AG10803 (cell line): ENCODE measurements around the gene MTCL1.

Experiments used
- DNase-seq: peaks from one replicate; pipeline ENCODE4 v3.0.0; 2010; ENCODE audit warnings: low read depth
- H3K4me3 ChIP-seq: 2 replicates; pipeline ENCODE4 v1.5.1; 2011; ENCODE audit warnings: mild to moderate bottlenecking, low read length, control low read depth
- TF ChIP-seq, protein P1 (sequence below): conservative IDR thresholded peaks from 2 replicates; pipeline ENCODE4 v1.5.1; 2011; ENCODE audit warnings: mild to moderate bottlenecking, low read length, control low read depth, inconsistent platforms

Gene MTCL1

DNA sequence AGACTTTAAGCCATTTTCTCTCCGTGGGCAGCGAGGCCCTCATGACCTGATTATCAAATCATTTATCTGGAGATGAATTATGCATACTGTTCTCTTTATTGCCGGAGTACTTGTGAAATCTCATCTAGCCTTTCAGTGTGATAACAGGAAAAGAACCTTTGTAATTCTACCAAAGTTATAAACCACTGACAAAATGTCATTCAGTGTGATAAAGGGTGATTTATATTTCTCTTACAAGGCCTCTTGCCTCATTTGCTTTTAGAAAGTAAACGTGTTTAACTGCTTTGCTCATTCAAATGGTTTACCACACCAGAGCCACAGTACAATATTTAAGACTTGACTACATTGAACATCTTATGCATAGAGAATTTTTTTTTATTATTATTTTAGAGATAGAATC lies 13.8 kb downstream of the MTCL1 start:
- H3K4me3 ChIP-seq: no peak overlapping the region
- TF ChIP-seq, protein P1, sequence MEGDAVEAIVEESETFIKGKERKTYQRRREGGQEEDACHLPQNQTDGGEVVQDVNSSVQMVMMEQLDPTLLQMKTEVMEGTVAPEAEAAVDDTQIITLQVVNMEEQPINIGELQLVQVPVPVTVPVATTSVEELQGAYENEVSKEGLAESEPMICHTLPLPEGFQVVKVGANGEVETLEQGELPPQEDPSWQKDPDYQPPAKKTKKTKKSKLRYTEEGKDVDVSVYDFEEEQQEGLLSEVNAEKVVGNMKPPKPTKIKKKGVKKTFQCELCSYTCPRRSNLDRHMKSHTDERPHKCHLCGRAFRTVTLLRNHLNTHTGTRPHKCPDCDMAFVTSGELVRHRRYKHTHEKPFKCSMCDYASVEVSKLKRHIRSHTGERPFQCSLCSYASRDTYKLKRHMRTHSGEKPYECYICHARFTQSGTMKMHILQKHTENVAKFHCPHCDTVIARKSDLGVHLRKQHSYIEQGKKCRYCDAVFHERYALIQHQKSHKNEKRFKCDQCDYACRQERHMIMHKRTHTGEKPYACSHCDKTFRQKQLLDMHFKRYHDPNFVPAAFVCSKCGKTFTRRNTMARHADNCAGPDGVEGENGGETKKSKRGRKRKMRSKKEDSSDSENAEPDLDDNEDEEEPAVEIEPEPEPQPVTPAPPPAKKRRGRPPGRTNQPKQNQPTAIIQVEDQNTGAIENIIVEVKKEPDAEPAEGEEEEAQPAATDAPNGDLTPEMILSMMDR: no peak
- DNase-seq: no peak

DNA sequence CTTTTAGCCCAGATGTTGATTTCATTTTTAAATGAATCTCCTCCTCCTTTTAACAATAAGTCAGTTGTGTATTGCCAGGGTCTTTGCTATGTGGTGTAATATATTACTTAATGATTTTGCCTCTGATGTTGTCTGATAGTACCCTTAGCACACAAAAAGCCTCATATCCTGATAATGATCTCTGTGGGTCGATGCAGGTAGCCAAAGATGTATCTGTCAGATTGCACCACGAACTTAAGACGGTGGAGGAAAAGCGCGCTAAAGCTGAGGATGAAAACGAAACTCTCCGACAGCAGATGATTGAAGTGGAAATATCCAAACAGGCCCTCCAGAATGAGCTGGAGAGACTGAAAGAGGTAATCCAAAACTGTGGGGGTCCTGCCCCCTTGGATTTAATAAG lies 14.8 kb downstream of the MTCL1 start:
- DNase-seq: no peak
- no peak overlapping the region for H3K4me3 ChIP-seq
- TF ChIP-seq, protein P1: no peak

DNA sequence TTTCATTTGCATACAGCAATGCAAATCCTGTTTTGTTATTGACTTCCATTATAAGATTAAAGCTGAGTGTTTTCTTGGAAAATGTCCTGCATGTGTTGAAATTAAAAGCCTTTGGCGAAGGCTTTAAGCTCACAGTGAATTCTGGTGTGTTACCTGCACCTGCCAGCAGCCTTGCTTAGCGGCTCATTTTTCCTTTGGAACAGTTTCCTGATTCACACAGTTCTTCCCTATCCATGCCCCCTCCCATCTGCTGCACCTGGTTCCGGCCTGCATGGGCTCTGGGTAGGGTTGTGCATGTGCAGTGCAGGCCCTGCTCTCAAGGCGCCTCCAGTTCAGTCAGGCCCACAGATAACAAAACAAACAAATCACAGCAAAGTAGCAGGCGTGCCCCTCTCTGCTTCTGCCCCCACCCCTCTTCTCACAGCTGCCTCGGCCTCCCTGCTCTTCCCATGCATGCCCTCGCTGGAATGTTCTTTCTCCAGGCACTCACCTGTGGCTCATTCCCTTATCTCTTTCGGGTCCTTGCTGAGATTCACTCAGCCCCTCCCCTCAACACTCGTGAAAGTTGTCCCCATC lies 15.8 kb downstream of the MTCL1 start:
- TF ChIP-seq, protein P1: no peak
- DNase-seq: no peak
- H3K4me3 ChIP-seq: no peak overlapping the region

DNA sequence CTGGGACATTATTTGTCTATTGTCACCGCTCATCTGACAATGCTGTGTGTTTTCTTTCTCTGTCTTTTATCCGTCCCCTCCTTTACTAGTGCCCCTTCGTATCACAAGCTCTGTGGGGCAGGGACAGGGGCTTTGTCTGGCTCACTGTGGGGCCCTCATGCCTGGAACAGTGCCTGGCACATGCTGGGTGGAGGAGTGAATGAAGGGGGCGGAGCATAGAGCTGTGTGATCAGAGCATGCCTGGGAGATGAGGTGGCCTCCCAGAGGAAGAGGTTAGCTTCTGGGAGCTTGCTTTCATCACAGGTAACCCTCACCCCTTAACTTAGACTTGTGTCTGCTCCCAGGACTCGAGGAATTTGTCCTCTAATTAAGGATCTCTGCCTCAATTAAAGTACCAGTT lies 16.4 kb downstream of the MTCL1 start:
- peak; percentile 50 for DNase-seq
- no peak overlapping the region for H3K4me3 ChIP-seq
- TF ChIP-seq, protein P1: no peak

DNA sequence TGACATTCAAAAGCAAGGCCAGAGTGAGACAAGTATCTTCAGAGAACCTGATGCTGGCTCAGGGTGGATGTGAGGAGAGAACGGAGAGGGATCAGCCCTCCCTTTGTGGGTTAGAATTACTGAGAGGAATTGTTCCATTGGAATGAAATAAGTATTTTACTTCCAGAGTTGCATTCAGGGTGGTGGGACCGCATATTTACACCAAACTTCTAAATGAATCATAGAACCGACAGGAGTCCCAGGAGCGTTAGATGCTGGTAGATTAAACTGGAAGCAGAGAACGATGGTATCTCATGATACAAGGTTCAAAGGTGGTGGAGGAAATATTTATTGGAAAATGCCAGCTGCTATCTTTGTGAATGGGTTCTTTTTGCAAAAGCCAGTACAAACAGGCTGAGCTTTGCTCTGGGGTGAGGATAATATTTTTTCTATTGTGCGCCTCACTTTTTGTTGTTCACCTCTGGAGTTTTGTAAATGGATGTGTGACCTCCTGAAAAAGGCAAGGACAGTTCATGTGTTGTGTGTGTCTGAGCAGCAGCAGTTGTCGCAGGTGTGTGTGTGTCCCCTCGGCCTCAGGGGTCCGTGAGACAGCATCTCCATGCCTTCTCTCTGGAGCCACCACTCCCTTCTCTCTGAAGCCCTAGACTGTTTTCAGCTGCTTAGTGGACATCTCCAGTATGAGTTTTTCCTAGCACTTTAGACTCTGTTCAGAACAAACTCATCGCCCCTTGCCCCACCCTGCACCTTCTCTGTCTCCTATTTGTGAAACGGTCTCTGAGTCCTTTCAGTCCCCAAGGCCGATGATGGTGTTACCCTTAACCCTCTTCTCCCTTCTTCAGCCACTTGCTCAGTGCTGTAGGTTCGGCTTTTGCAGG lies 17.8 kb downstream of the MTCL1 start:
- TF ChIP-seq, protein P1: no peak
- no peak overlapping the region for H3K4me3 ChIP-seq
- DNase-seq: no peak

DNA sequence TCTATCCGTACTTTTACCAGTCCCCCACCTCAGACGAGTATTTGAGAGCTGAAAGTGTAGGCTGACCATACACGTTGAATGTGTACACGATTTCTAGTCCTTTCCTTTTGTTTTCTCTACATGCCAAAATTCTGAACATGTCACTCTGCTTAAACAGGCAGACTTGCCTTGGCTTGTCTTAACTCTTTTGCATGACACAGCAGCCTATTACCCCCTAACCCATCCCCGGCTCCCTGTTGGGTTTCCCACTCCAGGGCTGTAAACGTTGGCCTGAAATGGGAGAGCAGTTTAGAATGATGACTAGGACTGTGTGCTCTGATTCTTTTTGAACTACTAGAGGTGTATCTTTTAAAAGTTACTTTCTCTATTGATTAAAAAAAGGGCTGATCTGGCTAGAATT lies 19.1 kb downstream of the MTCL1 start:
- TF ChIP-seq, protein P1: no peak
- DNase-seq: no peak
- no peak overlapping the region for H3K4me3 ChIP-seq

DNA sequence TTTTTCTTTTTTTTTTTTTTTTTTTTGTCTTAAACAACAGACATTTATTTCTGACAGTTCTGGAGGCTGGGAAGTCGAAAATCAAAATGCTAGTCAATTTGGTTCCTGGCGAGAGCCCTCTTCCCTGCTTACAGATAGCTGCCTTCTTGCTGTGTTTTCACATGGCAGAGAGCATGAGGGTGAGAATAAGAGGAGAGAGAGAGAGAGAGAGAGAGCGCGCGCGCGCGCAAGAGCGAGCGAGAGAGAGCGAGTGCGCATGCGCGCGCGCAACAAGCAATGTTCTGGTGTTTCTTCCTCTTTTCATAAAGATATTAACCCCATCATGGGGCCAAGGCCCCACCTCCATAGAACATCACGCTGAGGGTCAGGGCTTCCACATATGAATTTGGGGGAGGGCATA lies 20.9 kb downstream of the MTCL1 start:
- TF ChIP-seq, protein P1: no peak

More for the DNA sequence above, 20.9 kb downstream of the MTCL1 start:
- no peak for DNase-seq
- H3K4me3 ChIP-seq: no peak overlapping the region
